A204.1 (cell line): ENCODE results near the gene TBC1D2.
"Not testable (repeated sequence)": the region's sequence is repeated elsewhere in the genome, so short reads cannot be mapped to it uniquely, and the experiment has no call there.

ENCODE experiments used
- FAIRE-seq: peaks from 2 replicates; lab custom pipeline; 2012; peaks lifted over from hg19 to GRCh38; lab: Jason Lieb, UNC

The TBC1D2 gene

GRCh38 chr9:98191181-98191608, 64.3 kb downstream of the TBC1D2 start:
- no peak for FAIRE-seq

GRCh38 chr9:98190757-98191105, 64.7 kb downstream of the TBC1D2 start:
- no peak for FAIRE-seq

- FAIRE-seq, result no peak
Observed at GRCh38 chr9:98189412-98189811, 66.0 kb downstream of the TBC1D2 start.

GRCh38 chr9:98187926-98188325, 67.5 kb downstream of the TBC1D2 start:
- no peak for FAIRE-seq

- no peak for FAIRE-seq
Observed at GRCh38 chr9:98186236-98186635, 69.2 kb downstream of the TBC1D2 start.

GRCh38 chr9:98185611-98186171, 69.8 kb downstream of the TBC1D2 start:
- FAIRE-seq, result no peak

- FAIRE-seq, result no peak
Observed at GRCh38 chr9:98185021-98185567, 70.4 kb downstream of the TBC1D2 start.

GRCh38 chr9:98184326-98184725, 71.1 kb downstream of the TBC1D2 start:
- no peak for FAIRE-seq

GRCh38 chr9:98182889-98183599, 72.4 kb downstream of the TBC1D2 start:
- no peak for FAIRE-seq

- no peak for FAIRE-seq
Observed at GRCh38 chr9:98182069-98182820, 73.2 kb downstream of the TBC1D2 start.

- no peak for FAIRE-seq
Observed at GRCh38 chr9:98181746-98182068, 73.7 kb downstream of the TBC1D2 start.

GRCh38 chr9:98180996-98181395, 74.5 kb downstream of the TBC1D2 start:
- FAIRE-seq, result no peak

- FAIRE-seq, result no peak
Observed at GRCh38 chr9:98178874-98179850, 76.3 kb downstream of the TBC1D2 start.

GRCh38 chr9:98176391-98177259, 78.8 kb downstream of the TBC1D2 start:
- no peak for FAIRE-seq

- no peak for FAIRE-seq
Observed at GRCh38 chr9:98175762-98176161, 79.7 kb downstream of the TBC1D2 start.

GRCh38 chr9:98175028-98175569, 80.3 kb downstream of the TBC1D2 start:
- FAIRE-seq, result no peak

- not testable (repeated sequence) for FAIRE-seq
Observed at GRCh38 chr9:98174502-98174918, 80.9 kb downstream of the TBC1D2 start.

- no peak for FAIRE-seq
Observed at GRCh38 chr9:98173181-98173580, 82.3 kb downstream of the TBC1D2 start.

- FAIRE-seq, result no peak
Observed at GRCh38 chr9:98172604-98173003, 82.8 kb downstream of the TBC1D2 start.

GRCh38 chr9:98171176-98171925, 84.1 kb downstream of the TBC1D2 start:
- FAIRE-seq, result no peak
